ENCODE data around the gene ABCC8. TPM values are rescaled to one million over a fixed set of nuclear protein-coding genes. Genes with fewer than 3 reads are reported as not detected.
A peak's percentile ranks its signal among the peaks of the same experiment; 100 is the strongest.

ABCC8 gene
- total and polyA plus RNA-seq, 9 of the 15 experiments (the other 6 are each of a cell fraction or from before 2014, with no cell fraction given): not detected

- H3K9me3 ChIP-seq (replicated peaks; ENCODE audit: control insufficient read depth, insufficient read depth, low read depth, low read length): peaks cover 2% of the 10 kb centered on the region; the same call in 1 of the 2 replicates
- H3K4me2 ChIP-seq (ENCODE audit: insufficient read depth, low read length): peak within 1 kb of the TSS; percentile 83
- in situ Hi-C loops (cut with MboI) (no loop called here), intact Hi-C loops (cut with micrococcal nuclease) (loop anchor here (2.0 kb wide), 2 partner anchors 75 to 121 kb away; partner anchors contain the start of gene NUCB2)
- H3K9ac ChIP-seq (ENCODE audit: insufficient read depth in 1 of 2, low read depth in 2 of 2, low read length in 2 of 2): peak within 1 kb of the TSS; percentile 79 to 92
- H3K4me1 ChIP-seq (replicated peaks in 1 of 2; ENCODE audit: control insufficient read depth in 2 of 2, insufficient read depth in 2 of 2, low read length in 2 of 2): peaks cover 7 to 25% of the 10 kb centered on the region in 2 experiments; a peak in 4 of 5 replicates
- H3K9me1 ChIP-seq (ENCODE audit: control insufficient read depth, insufficient read depth, low read length): no peaks in the 10 kb centered on the region
- ChIA-PET CTCF (ENCODE audit: low intra/inter-chr PET ratio) (no interaction called here), POLR2A (interaction anchor here (1.3 kb wide), 1 partner anchor 122 kb away, joined by 3 read pairs; no protein-coding TSS in a partner anchor)
- no TSS peak for BruUV-seq (replicated peaks)
- peaks cover 10% of the 10 kb centered on the region; the same call in 2 of the 3 replicates for H3K36me3 ChIP-seq (ENCODE audit: control insufficient read depth, insufficient read depth, low read length)
- ATAC-seq (peak; percentile 69), DNase-seq (ENCODE audit: extremely low read depth in 1 of 4, low spot score in 3 of 4) (peak; percentile 69 to 77 (median 75)), FAIRE-seq (no peak)
- under 1% methylated on average over 42 of the region's 61 CpGs for WGBS (ENCODE audit: insufficient coverage, low coverage, missing lambda C conversion rate)
- H2AFZ ChIP-seq (ENCODE audit: low read depth, low read length): peak within 1 kb of the TSS; percentile 88
- peak within 1 kb of the TSS; percentile 63 for H3K4me3 ChIP-seq
- peaks cover 41% of the 10 kb centered on the region for H3K79me2 ChIP-seq (ENCODE audit: control insufficient read depth, insufficient read depth, low read length)
- H4K20me1 ChIP-seq (replicated peaks; ENCODE audit: control insufficient read depth, insufficient read depth, low read length): no peaks in the 10 kb centered on the region
- no peaks in the 10 kb centered on the region for H3K27me3 ChIP-seq (ENCODE audit: control insufficient read depth in 2 of 2, insufficient read depth in 2 of 2, low read length in 2 of 2)
- peak within 1 kb of the TSS; percentile 74 for H3K27ac ChIP-seq (ENCODE audit: extremely low read depth, low read depth, low read length)
- TF ChIP-seq ZNF75A (CRISPR knock-in tag; IDR thresholded peaks at IDR 0.05) (no peak), ZNF398 (CRISPR knock-in tag; IDR thresholded peaks at IDR 0.05) (no peak), RFX7 (CRISPR knock-in tag; IDR thresholded peaks at IDR 0.05) (no peak), TAF1 (IDR thresholded peaks at IDR 0.05; ENCODE audit: control insufficient read depth, extremely low read depth, insufficient read depth, low read length, severe bottlenecking) (peak; percentile 62), SRSF9 (IDR thresholded peaks at IDR 0.05; ENCODE audit: borderline replicate concordance, low read depth, low read length) (no peak), JUN (IDR thresholded peaks at IDR 0.05; ENCODE audit: borderline replicate concordance, low read depth, low read length) (0 out of 2 replicates have a peak, but pooled peaks have one; percentile 1), JUN (CRISPR knock-in tag; IDR thresholded peaks at IDR 0.05; ENCODE audit: borderline replicate concordance) (no peak), POLR3G (IDR thresholded peaks at IDR 0.05; ENCODE audit: extremely low read depth, insufficient read length, insufficient replicate concordance) (no peak), PHF8 (IDR thresholded peaks at IDR 0.05; ENCODE audit: borderline replicate concordance, low read length) (peak; percentile 55; the same call in 1 of the 2 replicates), SOX6 (IDR thresholded peaks at IDR 0.05) (peak; percentile 39; the same call in 1 of the 2 replicates), SNIP1 (IDR thresholded peaks at IDR 0.05; ENCODE audit: low read depth) (no peak), ILK (tag; IDR thresholded peaks at IDR 0.05; ENCODE audit: borderline replicate concordance, low read depth) (no peak), MECOM (CRISPR knock-in tag; IDR thresholded peaks at IDR 0.05) (no peak), ZBTB5 (IDR thresholded peaks at IDR 0.05) (no peak), DIDO1 (tag; IDR thresholded peaks at IDR 0.05; ENCODE audit: low read depth) (no peak)
- TF ChIP-seq, protein P1, sequence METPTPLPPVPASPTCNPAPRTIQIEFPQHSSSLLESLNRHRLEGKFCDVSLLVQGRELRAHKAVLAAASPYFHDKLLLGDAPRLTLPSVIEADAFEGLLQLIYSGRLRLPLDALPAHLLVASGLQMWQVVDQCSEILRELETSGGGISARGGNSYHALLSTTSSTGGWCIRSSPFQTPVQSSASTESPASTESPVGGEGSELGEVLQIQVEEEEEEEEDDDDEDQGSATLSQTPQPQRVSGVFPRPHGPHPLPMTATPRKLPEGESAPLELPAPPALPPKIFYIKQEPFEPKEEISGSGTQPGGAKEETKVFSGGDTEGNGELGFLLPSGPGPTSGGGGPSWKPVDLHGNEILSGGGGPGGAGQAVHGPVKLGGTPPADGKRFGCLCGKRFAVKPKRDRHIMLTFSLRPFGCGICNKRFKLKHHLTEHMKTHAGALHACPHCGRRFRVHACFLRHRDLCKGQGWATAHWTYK (CRISPR knock-in tag; IDR thresholded peaks at IDR 0.05): 0 out of 2 replicates have a peak, but pooled peaks have one; percentile 42
Observed at GRCh38 chr11:17351510-17352176, 125.0 kb downstream of the ABCC8 start, which contains the start of gene NCR3LG1. TSS of gene NCR3LG1 (plus strand) at chr11:17351800. CDS start at chr11:17351970, 170 bp downstream.
